GM12873 (cell line): ENCODE results near the gene DLX2.

Source experiments
- TF ChIP-seq, protein P1 (sequence below): IDR thresholded peaks from 2 replicates; pipeline ENCODE4 v1.5.1; 2012; ENCODE audit warnings: low read depth, mild to moderate bottlenecking, moderate library complexity, low read length, control low read depth; ENCODE audit not compliant: insufficient read depth; ENCODE audit errors: missing control alignments

Gene DLX2

DNA sequence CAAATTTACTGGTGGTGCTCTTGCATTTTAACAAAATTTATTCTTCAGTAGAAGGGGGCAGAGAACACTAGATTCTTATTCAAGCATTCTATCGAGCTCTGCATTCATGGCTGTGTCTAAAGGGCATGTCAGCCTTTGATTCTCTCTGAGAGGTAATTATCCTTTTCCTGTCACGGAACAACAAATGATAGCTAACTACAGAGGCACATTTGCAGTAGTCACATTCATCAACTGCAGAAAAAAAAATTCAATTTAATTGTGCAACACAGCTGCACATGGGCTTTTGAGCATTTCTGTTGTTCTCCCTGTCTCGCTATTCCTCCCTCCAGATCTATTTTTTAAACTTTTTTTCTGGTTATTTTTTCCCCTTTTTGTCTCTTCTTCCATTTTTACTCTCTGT is 30.4 kb downstream of the DLX2 start:
- TF ChIP-seq, protein P1, sequence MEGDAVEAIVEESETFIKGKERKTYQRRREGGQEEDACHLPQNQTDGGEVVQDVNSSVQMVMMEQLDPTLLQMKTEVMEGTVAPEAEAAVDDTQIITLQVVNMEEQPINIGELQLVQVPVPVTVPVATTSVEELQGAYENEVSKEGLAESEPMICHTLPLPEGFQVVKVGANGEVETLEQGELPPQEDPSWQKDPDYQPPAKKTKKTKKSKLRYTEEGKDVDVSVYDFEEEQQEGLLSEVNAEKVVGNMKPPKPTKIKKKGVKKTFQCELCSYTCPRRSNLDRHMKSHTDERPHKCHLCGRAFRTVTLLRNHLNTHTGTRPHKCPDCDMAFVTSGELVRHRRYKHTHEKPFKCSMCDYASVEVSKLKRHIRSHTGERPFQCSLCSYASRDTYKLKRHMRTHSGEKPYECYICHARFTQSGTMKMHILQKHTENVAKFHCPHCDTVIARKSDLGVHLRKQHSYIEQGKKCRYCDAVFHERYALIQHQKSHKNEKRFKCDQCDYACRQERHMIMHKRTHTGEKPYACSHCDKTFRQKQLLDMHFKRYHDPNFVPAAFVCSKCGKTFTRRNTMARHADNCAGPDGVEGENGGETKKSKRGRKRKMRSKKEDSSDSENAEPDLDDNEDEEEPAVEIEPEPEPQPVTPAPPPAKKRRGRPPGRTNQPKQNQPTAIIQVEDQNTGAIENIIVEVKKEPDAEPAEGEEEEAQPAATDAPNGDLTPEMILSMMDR: no peak

GRCh38 chr2:172070936-172071335 is 31.8 kb downstream of the DLX2 start:
- TF ChIP-seq, protein P1: no peak

DNA sequence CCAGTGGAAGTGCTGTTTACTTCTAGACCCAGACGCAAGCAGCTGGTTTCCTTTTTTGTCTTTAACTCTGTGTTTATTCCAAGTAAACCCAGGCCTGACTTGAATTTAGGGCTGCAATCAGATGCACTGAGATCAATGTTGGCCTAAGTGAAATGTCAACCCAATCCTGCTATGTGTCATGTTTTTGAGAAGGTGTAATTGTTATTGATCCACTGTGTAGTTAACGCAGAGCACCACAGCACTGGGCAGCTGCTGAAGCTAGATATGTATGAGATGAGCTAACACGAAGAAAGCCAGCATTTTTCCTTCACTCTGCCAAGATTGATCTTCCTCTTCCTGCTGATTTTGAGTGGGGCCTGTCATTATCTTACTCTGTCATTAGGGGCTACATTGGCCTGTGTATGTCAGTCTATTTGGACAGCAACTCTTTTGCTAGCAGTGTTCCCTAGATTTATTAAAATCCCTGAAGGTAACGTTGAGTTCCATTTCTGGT is 36.3 kb downstream of the DLX2 start:
- TF ChIP-seq, protein P1: no peak

GRCh38 chr2:172065111-172065510 is 37.6 kb downstream of the DLX2 start:
- TF ChIP-seq, protein P1: no peak

DNA sequence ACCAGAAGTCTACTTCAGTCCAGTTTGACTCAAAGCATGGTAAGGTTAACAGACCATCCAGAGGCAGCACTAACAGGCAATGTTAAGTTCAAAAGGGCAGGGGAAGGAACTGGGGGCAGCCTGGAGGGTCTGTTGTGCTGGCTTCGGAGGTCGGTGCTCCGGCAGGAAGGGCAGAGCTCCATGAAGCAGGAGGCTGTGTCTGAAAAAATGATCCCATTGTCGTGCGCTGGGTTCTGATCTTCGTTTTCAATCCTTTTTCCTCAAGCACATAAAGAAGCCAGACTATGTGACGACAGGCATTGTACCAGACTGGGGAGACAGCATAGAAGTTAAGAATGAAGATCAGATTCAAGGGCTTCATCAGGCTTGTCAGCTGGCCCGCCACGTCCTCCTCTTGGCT is 39.3 kb downstream of the DLX2 start:
- TF ChIP-seq, protein P1: no peak

- TF ChIP-seq, protein P1: no peak
Observed at GRCh38 chr2:172062402-172063004, 40.2 kb downstream of the DLX2 start.

DNA sequence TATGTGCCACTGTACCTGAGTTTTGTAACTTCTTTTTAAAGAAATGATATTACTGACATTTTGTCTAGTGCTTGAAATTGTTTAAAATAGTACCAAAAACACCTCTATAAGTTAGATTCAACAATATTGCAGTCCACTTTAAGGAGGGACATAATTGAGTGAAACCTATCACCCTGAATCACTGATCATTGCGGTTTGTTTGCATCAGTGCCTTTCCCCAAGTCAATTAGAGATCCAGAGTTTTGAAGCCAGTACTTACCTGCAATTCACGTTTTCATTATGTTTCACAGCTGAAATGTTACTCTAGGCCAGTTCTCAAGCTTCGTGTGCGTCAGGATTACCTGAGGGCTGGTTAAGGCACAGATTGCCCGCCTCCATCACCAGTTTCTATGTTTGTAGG is 44.0 kb downstream of the DLX2 start:
- TF ChIP-seq, protein P1: no peak
